IPS-15b (cell line): Measurements from ENCODE around the gene BMP3.

Experiments
- H3K27me3 ChIP-seq: one replicate; pipeline ENCODE4 v1.6.1; 2013; ENCODE audit warnings: low read length; ENCODE audit not compliant: control insufficient read depth, insufficient read depth
- H3K36me3 ChIP-seq: one replicate; pipeline ENCODE4 v1.6.1; 2013; ENCODE audit warnings: low read length; ENCODE audit not compliant: control insufficient read depth, insufficient read depth
- H3K4me1 ChIP-seq: one replicate; pipeline ENCODE4 v1.6.1; 2013; ENCODE audit warnings: mild to moderate bottlenecking, low read length; ENCODE audit not compliant: control insufficient read depth, insufficient read depth
- H3K4me3 ChIP-seq: one replicate; pipeline ENCODE4 v1.5.1; 2013; ENCODE audit warnings: low read depth, low read length
- H3K9ac ChIP-seq: one replicate; pipeline ENCODE4 v1.6.1; 2013; ENCODE audit warnings: low read depth, mild to moderate bottlenecking, low read length
- H3K9me3 ChIP-seq: one replicate; pipeline ENCODE4 v1.6.1; 2013; ENCODE audit warnings: mild to moderate bottlenecking, low read length; ENCODE audit not compliant: control insufficient read depth, insufficient read depth

Gene BMP3

DNA sequence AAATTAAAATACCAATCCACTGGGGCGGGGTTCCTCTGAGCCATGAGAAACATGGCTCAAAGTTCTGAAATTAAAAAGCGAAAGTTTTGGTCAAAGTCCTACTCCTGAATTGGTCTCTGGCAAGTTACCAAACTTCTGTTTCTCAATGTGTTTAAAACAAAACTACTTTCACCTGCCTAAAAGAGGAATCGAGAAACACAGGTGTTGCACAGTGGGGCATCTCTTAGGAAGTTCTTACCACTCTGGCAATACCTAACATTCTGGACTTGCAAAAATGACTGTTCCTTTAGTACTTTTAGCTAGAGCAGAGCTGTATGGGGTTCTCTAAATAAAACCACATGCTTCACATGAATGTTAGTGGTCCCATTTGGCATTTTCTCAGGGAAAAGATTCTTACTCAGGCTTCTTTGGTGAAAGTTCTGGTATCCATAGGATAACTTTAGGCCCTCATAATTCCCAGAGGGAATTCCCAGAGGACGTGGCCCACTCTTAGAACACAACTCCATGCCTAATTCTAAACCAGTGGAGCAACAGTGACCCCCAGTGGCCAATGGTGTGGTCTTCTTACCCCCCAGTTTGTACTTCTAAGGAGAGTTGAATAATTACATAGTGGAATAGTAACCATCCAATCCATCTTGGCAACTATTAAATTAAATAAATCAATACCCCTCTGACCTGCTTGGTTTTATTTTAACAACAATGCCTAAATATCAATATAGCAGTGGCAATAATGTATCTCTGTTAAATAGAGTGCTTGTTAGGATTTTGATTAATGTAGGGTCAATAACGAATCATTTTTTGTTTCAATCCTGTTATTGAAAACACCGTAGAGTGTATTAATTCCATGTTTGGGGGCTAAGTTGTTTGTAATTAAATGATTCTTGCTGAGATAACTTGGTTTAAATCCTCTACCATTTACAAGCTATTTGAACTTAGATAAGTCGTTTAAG, 21.9 kb downstream of the BMP3 start:
- Histone ChIP-seq H3K9ac (no peak overlapping the region), H3K4me1 (no peaks in the 10 kb centered on the region), H3K4me3 (no peak overlapping the region), H3K9me3 (no peaks in the 10 kb centered on the region), H3K36me3 (no peaks in the 10 kb centered on the region), H3K27me3 (no peaks in the 10 kb centered on the region)

DNA sequence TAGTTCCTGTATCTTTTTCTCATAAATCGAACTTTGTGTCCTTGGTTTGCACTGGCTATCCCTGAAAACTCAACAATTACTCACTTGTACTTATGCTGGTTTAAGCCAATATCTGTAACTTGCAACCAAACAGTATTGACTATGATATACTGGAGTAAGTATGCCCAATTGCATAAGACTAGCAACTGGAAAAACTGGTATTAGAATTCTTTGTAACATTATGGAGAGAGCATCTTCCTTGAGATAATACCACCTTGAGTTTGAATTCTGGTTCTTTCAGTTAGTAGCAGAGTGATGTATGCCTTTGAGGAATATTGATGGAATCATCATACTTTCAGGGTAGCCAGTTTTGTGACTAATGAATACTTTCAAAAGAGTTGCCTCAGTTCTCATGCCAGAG, 28.1 kb downstream of the BMP3 start:
- Histone ChIP-seq H3K9ac (no peak overlapping the region), H3K27me3 (no peaks in the 10 kb centered on the region), H3K4me1 (no peaks in the 10 kb centered on the region), H3K9me3 (no peaks in the 10 kb centered on the region), H3K4me3 (no peak overlapping the region), H3K36me3 (no peaks in the 10 kb centered on the region)

DNA sequence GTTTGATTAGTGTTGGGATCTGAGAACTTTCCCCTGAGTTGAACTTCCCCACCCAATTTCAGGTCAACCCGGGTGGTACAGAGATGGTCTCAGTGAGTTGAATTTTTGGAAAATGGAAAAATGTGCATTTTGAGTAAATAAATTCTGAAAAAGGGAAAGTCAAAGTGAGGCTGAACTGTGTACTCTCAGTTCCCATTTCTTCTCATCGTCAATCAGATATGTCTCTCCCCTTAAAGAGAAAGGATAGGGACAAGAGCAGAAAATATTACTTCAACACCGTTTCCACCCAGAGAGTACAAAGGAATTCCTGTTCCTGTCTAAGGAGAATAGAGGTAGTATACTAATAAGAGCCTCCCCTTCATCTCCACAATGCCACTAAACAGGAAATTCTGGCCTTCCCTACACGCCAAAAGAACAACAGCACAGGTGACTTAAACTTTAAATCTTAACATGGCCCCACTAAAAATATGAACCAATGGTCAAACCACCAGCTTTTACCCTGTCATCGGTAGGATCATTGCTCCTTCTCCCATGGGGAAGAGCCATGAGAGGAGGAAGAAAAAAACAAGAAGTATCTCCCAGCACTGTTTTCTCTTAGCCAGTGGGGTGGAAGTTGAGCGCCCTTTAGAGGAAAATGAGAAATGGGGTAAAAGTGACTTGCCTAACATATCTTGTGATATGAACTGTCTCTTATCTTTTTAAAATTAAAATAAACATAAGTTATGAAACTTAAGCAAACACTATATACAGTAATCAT, 30.3 kb downstream of the BMP3 start:
- Histone ChIP-seq H3K4me3 (no peak overlapping the region), H3K9ac (no peak overlapping the region), H3K9me3 (no peaks in the 10 kb centered on the region), H3K27me3 (no peaks in the 10 kb centered on the region), H3K4me1 (no peaks in the 10 kb centered on the region), H3K36me3 (no peaks in the 10 kb centered on the region)

DNA sequence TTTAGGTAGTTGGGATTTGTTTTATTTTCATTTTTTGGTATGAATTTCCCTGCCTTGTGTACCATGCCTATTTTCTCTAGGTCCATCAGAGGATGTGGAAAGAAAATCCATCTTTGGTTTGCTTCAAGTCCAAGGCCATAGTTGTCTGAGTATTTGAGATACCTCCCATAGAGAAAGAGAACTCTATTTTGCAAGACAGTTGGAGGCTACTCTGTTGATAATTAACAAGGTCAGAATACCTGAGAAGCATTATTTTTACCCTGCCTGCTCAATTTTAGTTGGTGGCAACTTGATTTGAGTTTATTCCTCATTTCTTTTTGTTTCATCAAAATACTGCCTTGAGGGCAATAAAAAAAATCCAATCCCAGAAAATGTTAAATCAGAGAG, 30.8 kb downstream of the BMP3 start:
- H3K9ac ChIP-seq, result no peak overlapping the region
- no peaks in the 10 kb centered on the region for H3K4me1 ChIP-seq
- no peak overlapping the region for H3K4me3 ChIP-seq
- H3K36me3 ChIP-seq, result no peaks in the 10 kb centered on the region
- no peaks in the 10 kb centered on the region for H3K9me3 ChIP-seq
- H3K27me3 ChIP-seq, result no peaks in the 10 kb centered on the region

DNA sequence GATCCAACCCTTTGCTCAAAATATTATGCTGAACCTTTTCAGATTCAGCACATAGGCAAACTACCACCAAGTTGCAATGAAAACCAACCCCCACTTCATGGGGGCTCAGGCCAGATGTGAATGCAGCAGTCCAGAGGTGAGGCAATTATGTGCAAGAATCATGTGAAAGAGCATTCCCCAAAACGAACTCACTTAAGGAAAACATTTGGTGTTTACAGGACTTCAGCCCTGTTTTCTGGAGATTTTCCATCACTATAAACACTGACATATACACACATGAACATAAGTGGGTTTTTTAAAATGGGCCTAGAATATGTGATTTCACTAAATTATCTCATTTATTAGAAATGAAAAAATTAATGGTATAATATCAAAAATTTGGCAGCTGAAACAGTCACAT, 31.5 kb downstream of the BMP3 start:
- Histone ChIP-seq H3K36me3 (no peaks in the 10 kb centered on the region), H3K27me3 (no peaks in the 10 kb centered on the region), H3K4me3 (no peak overlapping the region), H3K9ac (no peak overlapping the region), H3K9me3 (no peaks in the 10 kb centered on the region), H3K4me1 (no peaks in the 10 kb centered on the region)

DNA sequence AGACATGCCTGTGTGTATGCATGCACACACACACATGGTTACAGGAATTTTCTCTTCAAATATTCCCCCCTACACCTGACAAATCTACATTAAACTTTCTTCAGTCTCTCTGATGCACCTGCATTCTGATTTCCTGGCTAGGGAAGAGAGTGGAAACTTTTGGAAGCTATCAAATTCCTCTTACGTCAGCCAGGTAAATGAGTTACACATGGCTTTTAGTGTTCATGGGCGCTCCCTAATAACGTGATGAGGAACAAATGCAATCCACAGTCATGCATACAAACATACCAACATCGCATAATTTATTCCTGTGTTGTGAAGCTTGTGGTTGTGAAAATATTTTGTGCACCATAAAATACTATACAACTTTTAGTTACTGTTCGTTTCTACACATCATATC, 34.9 kb downstream of the BMP3 start:
- H3K4me3 ChIP-seq, result no peak overlapping the region
- H3K27me3 ChIP-seq, result no peaks in the 10 kb centered on the region
- H3K4me1 ChIP-seq, result no peaks in the 10 kb centered on the region
- no peaks in the 10 kb centered on the region for H3K9me3 ChIP-seq
- no peak overlapping the region for H3K9ac ChIP-seq
- H3K36me3 ChIP-seq, result no peaks in the 10 kb centered on the region

DNA sequence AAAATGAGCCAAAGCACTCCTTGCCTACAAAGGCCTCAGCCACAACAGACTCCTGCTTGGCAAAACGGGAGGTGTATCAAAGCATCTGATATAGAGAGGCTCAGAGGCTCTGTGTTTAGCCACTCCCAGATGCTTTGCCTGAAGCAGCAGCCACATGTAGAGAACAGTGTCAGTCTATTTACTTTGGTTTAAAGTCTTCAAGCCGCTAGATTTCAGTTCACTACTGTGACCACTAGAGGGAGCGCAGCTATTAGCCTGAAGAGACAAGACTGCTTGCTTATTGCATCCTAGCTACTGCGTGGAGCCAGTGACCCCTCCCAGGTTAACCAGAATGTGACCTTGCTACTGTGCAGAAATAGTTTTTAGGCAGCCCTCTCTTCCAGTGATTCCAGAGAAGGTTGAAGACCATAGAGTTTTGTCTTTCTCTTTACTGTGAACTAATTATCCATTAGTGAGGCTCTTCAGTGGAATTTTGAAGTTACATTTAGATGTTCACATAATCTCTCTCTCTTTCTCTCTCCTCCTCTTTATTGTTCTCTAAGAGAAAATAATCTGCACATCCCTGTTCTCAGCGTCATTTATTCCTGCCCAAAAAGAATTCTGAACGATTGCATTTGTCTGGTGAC, 39.3 kb downstream of the BMP3 start:
- no peaks in the 10 kb centered on the region for H3K27me3 ChIP-seq
- no peak overlapping the region for H3K4me3 ChIP-seq
- no peaks in the 10 kb centered on the region for H3K4me1 ChIP-seq
- H3K9me3 ChIP-seq, result no peaks in the 10 kb centered on the region
- no peaks in the 10 kb centered on the region for H3K36me3 ChIP-seq
- no peak overlapping the region for H3K9ac ChIP-seq

DNA sequence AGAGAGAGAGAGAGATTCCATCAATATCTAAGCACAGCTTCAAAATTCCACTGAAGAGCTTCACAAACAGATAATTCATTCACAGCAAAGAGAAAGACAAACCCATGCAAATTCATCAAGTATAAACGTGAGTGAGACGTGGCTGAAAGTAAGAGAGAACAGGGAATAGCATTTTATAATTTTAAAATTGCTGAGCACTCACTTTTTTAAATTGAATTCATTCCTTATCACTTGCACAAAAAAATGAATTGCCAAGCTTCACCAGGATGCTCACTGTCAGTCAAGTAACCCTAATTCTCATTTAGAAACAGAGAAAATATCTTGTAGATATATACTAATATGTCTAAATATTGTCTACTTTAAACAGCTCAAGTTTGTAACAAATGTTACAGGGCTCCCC, 40.5 kb downstream of the BMP3 start:
- Histone ChIP-seq H3K9ac (no peak overlapping the region), H3K4me3 (no peak overlapping the region), H3K9me3 (no peaks in the 10 kb centered on the region), H3K36me3 (no peaks in the 10 kb centered on the region), H3K4me1 (no peaks in the 10 kb centered on the region), H3K27me3 (no peaks in the 10 kb centered on the region)

DNA sequence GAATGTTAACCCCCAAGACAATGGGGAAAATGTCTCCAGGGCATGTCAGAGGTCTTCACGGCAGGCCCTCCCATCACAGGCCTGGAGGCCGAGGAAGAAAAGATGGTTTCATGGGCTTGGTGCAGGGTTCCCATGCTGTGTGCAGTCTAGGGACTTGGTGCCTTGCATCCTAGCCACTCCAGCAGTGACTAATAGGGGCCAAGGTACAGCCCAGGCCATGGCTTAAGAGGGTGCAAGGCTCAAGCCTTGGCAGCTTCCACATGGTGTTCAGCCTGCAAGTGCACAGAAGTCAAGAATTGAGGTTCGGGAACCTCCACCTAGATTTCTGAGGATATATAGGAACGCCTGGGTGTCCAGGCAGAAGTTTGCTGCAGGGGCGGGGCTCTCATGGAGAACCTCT, 50.6 kb downstream of the BMP3 start:
- Histone ChIP-seq H3K9me3 (no peaks in the 10 kb centered on the region), H3K4me3 (no peak overlapping the region), H3K36me3 (no peaks in the 10 kb centered on the region), H3K27me3 (no peaks in the 10 kb centered on the region), H3K9ac (no peak overlapping the region), H3K4me1 (no peaks in the 10 kb centered on the region)

DNA sequence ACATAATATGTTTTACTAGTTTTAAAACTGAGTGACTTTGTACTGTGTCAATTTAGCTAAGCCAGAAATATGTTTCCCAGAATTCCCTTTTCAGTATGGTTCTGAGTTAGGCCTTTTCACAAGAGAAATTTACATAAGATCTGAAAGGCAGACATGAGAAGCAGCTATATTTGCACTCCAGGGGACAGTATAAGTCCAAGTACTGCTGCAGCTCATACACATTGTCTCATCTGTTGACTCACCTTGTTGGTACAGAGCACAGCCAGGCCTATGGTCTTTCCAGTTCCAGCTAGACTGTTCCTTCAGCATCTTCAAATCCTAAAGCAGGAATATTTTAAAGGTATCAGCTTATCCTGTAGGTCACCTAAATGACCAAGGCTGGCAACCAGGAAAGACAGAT, 53.5 kb downstream of the BMP3 start:
- Histone ChIP-seq H3K9ac (no peak overlapping the region), H3K36me3 (no peaks in the 10 kb centered on the region), H3K4me3 (no peak overlapping the region), H3K27me3 (no peaks in the 10 kb centered on the region), H3K4me1 (no peaks in the 10 kb centered on the region), H3K9me3 (no peaks in the 10 kb centered on the region)

DNA sequence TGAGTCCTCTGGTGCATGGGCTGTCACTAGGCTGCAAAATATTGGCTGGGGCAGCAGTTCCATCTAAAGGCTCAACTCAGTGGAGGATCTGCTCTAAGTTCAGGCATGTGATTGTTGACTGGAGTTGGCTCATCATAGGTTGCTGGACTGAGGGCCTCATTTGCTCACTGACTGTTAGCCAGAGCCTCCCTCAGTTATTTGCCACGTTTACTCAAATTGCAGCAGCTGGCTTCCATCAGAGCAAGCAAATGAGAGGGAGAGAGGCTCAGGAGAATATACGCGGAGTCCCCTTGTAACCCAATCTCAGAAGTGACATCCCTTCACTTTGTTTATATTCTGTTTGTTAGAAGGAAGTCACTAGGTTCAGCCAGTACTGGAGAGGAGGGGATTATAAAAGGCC, 54.1 kb downstream of the BMP3 start:
- Histone ChIP-seq H3K4me1 (no peaks in the 10 kb centered on the region), H3K9me3 (no peaks in the 10 kb centered on the region), H3K36me3 (no peaks in the 10 kb centered on the region), H3K9ac (no peak overlapping the region), H3K4me3 (no peak overlapping the region), H3K27me3 (no peaks in the 10 kb centered on the region)
